PC-9 (cell line): ENCODE data around the gene PTPRG.

Experiments
- EZH2 ChIP-seq: fragments of 200-600 bp; sonication (generic); IDR thresholded peaks from 2 replicates; pipeline ENCODE4 v1.8.0; 2017; ENCODE audit warnings: antibody characterized with exemption, low read depth
- TF ChIP-seq, protein P1 (sequence below): fragments of 200-600 bp; sonication (generic); conservative IDR thresholded peaks from 2 replicates; pipeline ENCODE4 v1.6.1; 2017; ENCODE audit warnings: mixed run types, antibody characterized with exemption, mild to moderate bottlenecking, moderate library complexity

GRCh38 chr3:62041681-62042080 is 480.3 kb downstream of the PTPRG start:
- no peak for TF ChIP-seq EZH2
- TF ChIP-seq, protein P1, sequence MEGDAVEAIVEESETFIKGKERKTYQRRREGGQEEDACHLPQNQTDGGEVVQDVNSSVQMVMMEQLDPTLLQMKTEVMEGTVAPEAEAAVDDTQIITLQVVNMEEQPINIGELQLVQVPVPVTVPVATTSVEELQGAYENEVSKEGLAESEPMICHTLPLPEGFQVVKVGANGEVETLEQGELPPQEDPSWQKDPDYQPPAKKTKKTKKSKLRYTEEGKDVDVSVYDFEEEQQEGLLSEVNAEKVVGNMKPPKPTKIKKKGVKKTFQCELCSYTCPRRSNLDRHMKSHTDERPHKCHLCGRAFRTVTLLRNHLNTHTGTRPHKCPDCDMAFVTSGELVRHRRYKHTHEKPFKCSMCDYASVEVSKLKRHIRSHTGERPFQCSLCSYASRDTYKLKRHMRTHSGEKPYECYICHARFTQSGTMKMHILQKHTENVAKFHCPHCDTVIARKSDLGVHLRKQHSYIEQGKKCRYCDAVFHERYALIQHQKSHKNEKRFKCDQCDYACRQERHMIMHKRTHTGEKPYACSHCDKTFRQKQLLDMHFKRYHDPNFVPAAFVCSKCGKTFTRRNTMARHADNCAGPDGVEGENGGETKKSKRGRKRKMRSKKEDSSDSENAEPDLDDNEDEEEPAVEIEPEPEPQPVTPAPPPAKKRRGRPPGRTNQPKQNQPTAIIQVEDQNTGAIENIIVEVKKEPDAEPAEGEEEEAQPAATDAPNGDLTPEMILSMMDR = no peak
